GM18867 (cell line): ENCODE measurements around the gene ZNF587B.
"Not testable (repeated sequence)": the region's sequence is repeated elsewhere in the genome, so short reads cannot be mapped to it uniquely, and the experiment has no call there.

Source experiments
- ATAC-seq: cut with Tn5 transposase; IDR thresholded peaks from one replicate; pipeline ENCODE4 v1.9.1; 2021; ENCODE audit warnings: mild to moderate bottlenecking, moderate library complexity; ENCODE audit not compliant: unreplicated experiment

The ZNF587B gene

GRCh38 chr19:57869655-57870054 lies 39.6 kb downstream of the ZNF587B start:
- not testable (repeated sequence) for ATAC-seq

DNA sequence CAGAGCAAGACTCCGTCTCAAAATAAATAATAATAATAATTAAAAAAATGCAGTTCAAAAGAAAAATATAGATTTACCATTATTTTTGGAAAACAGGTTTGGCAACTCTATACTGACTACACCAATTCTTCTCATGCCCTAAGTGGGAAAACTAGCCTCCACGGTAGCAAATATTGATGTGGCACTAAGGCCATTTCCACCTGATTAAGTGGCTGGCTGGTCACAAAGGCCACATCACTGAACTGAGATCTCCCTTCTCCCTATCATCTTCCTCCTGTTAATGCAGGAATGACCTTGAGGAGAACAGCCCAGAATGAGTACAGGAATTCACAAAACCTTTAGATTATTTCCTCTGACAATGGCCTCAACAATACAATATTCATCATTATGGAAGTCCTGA lies 40.1 kb downstream of the ZNF587B start:
- no peak for ATAC-seq

- ATAC-seq: no peak
Measured at GRCh38 chr19:57872450-57872849, 42.4 kb downstream of the ZNF587B start.

DNA sequence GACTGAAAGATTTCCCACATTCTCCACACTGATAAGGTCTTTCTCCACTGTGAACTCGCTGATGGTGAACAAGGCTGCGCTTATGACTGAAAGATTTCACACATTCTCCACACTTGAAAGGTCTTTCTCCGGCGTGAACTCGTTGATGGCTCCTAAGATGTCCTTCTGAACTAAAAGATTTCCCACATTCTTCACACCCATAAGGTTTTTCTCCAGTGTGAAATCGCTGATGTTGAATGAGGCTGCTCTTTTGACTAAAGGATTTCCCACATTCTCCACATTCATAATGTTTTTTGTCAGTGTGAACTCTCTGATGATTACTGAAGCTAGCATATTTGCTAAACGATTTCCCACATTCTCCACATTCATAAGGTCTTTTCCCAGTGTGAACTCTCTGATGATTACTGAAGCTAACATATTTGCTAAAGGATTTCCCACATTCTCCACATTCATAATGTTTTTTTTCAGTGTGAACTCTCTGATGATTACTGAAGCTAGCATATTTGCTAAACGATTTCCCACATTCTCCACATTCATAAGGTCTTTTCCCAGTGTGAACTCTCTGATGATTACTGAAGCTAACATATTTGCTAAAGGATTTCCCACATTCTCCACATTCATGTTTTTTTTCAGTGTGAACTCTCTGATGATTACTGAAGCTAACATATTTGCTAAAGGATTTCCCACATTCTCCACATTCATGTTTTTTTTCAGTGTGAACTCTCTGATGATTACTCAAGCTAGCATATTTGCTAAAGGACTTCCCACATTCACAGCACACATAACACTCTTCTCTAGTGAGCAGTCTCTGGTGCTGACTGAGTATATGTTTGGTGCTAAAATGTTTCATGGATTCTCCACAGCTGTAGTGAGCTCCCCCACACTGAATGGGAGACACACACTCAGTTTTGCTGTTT lies 44.0 kb downstream of the ZNF587B start:
- not testable (repeated sequence) for ATAC-seq

- ATAC-seq: no peak
Measured at GRCh38 chr19:57886046-57886445, 55.9 kb downstream of the ZNF587B start.

DNA sequence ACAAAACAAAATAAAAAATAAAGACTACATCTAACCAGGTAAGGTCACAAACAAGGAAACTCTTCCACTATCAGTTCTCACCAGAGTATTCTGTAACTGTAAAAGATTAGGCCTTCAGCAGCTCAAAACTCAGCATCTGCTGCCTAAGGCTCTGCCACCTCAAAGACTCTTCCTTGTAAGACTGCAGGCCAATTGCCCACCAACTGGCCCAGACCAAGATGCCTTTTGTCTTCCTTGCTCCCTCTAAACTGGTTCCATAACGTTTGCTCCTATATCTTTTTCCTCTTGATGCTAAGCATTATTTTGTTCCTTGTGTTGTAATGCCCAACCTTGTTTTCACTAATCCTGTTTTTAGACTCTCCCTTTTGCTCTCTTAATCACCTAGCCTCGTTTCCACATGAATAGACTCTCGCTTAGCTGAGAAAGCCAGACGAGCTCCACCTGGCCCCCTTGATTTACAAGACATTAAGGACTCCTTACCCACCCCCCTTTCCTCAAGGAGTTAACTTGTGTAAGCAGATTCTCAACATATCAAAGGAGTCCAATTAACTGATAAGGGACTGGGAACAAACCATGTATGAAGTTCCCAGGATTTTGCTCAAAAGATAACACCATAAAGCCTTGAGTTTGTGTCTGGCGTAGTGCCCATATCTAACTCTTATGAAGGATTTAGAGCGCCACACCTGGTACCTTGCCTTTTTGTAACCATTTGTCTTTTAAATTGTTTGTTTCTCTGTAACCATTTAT lies 57.3 kb downstream of the ZNF587B start:
- no peak for ATAC-seq

DNA sequence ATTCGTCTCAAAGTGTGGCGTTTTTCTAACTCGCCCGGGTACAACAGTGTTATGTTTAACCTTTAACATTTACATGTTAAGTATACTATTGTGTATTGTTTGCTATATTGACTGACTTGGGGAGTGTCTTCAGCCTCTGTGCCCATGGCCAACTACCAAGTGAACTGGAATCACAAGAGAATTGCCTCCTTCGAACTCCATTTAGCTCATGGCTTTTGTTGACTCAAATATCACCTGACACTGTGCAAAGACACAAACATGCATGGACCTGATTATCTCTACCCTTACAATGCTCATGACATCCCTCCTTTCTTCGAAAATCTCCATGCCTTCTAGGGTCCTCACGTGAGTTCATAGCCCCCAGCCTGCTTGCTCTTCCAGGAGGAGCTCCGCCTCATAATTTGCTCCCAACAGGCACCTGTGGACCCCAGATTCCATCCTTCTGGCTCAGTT lies 58.0 kb downstream of the ZNF587B start:
- no peak for ATAC-seq

DNA sequence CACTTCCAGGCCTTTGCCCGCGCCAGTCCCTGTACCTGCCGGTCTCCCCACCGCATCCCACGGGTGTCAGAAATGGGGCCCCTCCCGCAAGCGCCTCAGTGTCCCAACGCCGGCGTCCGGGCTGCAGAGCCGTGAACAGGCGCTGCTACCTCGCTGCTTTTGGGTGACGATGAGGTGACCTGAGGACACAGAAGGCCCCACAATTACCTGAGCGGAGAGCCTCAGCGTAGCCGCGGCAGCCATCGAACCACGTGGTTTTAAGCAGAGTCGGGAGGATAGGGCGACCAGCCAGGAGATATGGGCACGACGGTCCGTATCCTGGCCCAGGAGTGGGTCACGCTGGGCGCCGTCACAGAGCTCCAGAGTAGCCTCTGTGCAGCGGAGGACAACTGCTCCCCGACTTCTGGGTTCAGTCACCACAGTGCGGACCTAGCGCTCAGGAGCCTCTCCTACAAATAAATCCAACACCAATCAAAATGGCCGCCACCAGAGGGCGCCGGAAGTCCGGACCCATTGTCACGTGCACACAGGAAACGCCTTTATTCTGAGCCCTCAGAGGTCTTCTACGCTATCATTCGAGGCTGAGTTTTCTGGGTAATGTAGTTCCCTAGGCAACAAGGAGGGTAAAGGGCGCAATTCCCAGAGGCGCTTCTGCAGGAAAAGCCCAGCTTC lies 58.6 kb downstream of the ZNF587B start, which contains the start of gene ZNF814:
TSS of gene ZNF814 (minus strand) at position 478 of the 672 bp plus-strand sequence. CDS start at position 243, 235 bp downstream.
- ATAC-seq: no peak

DNA sequence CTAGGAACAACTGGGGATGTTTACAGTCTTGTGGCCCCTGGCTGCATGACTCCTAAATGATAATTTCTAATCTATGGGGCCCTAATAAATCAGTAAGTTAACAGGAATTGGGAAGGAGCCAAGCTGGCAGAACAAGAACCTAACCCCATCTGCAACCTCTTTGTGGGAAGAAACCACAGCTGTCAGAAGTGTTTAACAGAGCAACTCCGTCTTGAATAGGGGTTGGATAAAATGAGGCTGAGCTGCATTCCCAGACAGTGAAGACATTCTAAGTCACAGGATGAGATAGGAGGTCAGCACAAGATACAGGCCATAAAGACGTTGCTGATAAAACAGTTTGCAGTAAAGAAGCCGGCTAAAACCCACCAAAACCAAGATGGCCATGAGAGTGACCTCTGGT lies 60.6 kb downstream of the ZNF587B start:
- not testable (repeated sequence) for ATAC-seq
